ENCODE results near the gene NECTIN1.
"Not testable (repeated sequence)": the region's sequence is repeated elsewhere in the genome, so short reads cannot be mapped to it uniquely, and the experiment has no call there.

NECTIN1 gene

GRCh38 chr11:119602745-119603373 is 126.1 kb downstream of the NECTIN1 start:
- TF ChIP-seq MYC (IDR thresholded peaks at IDR 0.05; ENCODE audit: low read depth, low read length) = no peak
- peak; percentile 35 for TF ChIP-seq CTCF (IDR thresholded peaks at IDR 0.05; ENCODE audit: low read depth, low read length)
- no peak for TF ChIP-seq MAX (IDR thresholded peaks at IDR 0.05; ENCODE audit: low read depth, low read length)
- no peak for TF ChIP-seq POLR2A (IDR thresholded peaks at IDR 0.05; ENCODE audit: extremely low read depth, insufficient read length)
- DNase-seq (ENCODE audit: low read depth) = no peak
- no peak overlapping the region for H3K4me3 ChIP-seq (ENCODE audit: low read depth, low read length)

GRCh38 chr11:119599864-119600541 is 129.0 kb downstream of the NECTIN1 start:
- TF ChIP-seq MYC (IDR thresholded peaks at IDR 0.05; ENCODE audit: low read depth, low read length) = no peak
- no peak for TF ChIP-seq CTCF (IDR thresholded peaks at IDR 0.05; ENCODE audit: low read depth, low read length)
- TF ChIP-seq POLR2A (IDR thresholded peaks at IDR 0.05; ENCODE audit: extremely low read depth, insufficient read length) = no peak
- TF ChIP-seq MAX (IDR thresholded peaks at IDR 0.05; ENCODE audit: low read depth, low read length) = no peak
- H3K4me3 ChIP-seq (ENCODE audit: low read depth, low read length) = no peak overlapping the region
- no peak for DNase-seq (ENCODE audit: low read depth)

- DNase-seq (ENCODE audit: low read depth); H3K4me3 ChIP-seq (ENCODE audit: low read depth, low read length): not testable (repeated sequence)
Observed at GRCh38 chr11:119595941-119596340, 133.1 kb downstream of the NECTIN1 start.

- DNase-seq (ENCODE audit: low read depth) = peak; percentile 66
- H3K4me3 ChIP-seq (ENCODE audit: low read depth, low read length) = no peak overlapping the region
- TF ChIP-seq MYC (IDR thresholded peaks at IDR 0.05; ENCODE audit: low read depth, low read length) = peak; percentile 54; the same call in 1 of the 2 replicates
- no peak for TF ChIP-seq CTCF (IDR thresholded peaks at IDR 0.05; ENCODE audit: low read depth, low read length)
- peak; percentile 27; the same call in 1 of the 2 replicates for TF ChIP-seq MAX (IDR thresholded peaks at IDR 0.05; ENCODE audit: low read depth, low read length)
Observed at GRCh38 chr11:119594639-119595249, 134.3 kb downstream of the NECTIN1 start.

- H3K4me3 ChIP-seq (ENCODE audit: low read depth, low read length) = no peak overlapping the region
- no peak for TF ChIP-seq POLR2A (IDR thresholded peaks at IDR 0.05; ENCODE audit: extremely low read depth, insufficient read length)
- TF ChIP-seq MYC (IDR thresholded peaks at IDR 0.05; ENCODE audit: low read depth, low read length) = no peak
- no peak for TF ChIP-seq CTCF (IDR thresholded peaks at IDR 0.05; ENCODE audit: low read depth, low read length)
- TF ChIP-seq MAX (IDR thresholded peaks at IDR 0.05; ENCODE audit: low read depth, low read length) = no peak
- DNase-seq (ENCODE audit: low read depth) = no peak
Observed at GRCh38 chr11:119593346-119593745, 135.7 kb downstream of the NECTIN1 start.

- no peak overlapping the region for H3K4me3 ChIP-seq (ENCODE audit: low read depth, low read length)
- no peak for TF ChIP-seq MYC (IDR thresholded peaks at IDR 0.05; ENCODE audit: low read depth, low read length)
- no peak for TF ChIP-seq MAX (IDR thresholded peaks at IDR 0.05; ENCODE audit: low read depth, low read length)
- no peak for TF ChIP-seq CTCF (IDR thresholded peaks at IDR 0.05; ENCODE audit: low read depth, low read length)
- DNase-seq (ENCODE audit: low read depth) = no peak
Observed at GRCh38 chr11:119592642-119593041, 136.4 kb downstream of the NECTIN1 start.
